Measurements from ENCODE around the gene TCF7L2.

TCF7L2 gene

GRCh38 chr10:112949875-112950507 is at the start of gene TCF7L2:
TSS of gene TCF7L2 (plus strand) at chr10:112950247. CDS start at chr10:112950757, 510 bp downstream.
- DNase-seq (ENCODE audit: low spot score): peak; percentile 98
- H3K4me3 ChIP-seq: peak within 1 kb of the TSS; percentile 92
- TF ChIP-seq CTCF (IDR thresholded peaks at IDR 0.05): no peak
- peak within 1 kb of the TSS; percentile 95 to 99 for H3K27ac ChIP-seq

- Histone ChIP-seq H3K4me3 (no peak overlapping the region), H3K27ac (no peak overlapping the region)
- no peak for TF ChIP-seq CTCF (IDR thresholded peaks at IDR 0.05)
- no peak for DNase-seq (ENCODE audit: low spot score)
Measured at GRCh38 chr10:112902730-112903129, 47.3 kb upstream of the TCF7L2 start.

GRCh38 chr10:112904000-112904399 is 46.0 kb upstream of the TCF7L2 start:
- Histone ChIP-seq H3K4me3 (no peak overlapping the region), H3K27ac (no peak overlapping the region)
- no peak for DNase-seq (ENCODE audit: low spot score)
- TF ChIP-seq CTCF (IDR thresholded peaks at IDR 0.05): no peak

GRCh38 chr10:112906945-112907344 is 43.1 kb upstream of the TCF7L2 start:
- Histone ChIP-seq H3K27ac (no peak overlapping the region), H3K4me3 (no peak overlapping the region)
- no peak for DNase-seq (ENCODE audit: low spot score)
- no peak for TF ChIP-seq CTCF (IDR thresholded peaks at IDR 0.05)

GRCh38 chr10:112907893-112908292 is 42.2 kb upstream of the TCF7L2 start:
- no peak for TF ChIP-seq CTCF (IDR thresholded peaks at IDR 0.05)
- Histone ChIP-seq H3K4me3 (no peak overlapping the region), H3K27ac (no peak overlapping the region)
- DNase-seq (ENCODE audit: low spot score): no peak

GRCh38 chr10:112911206-112911605 is 38.8 kb upstream of the TCF7L2 start:
- Histone ChIP-seq H3K27ac (no peak overlapping the region), H3K4me3 (no peak overlapping the region)
- no peak for DNase-seq (ENCODE audit: low spot score)
- no peak for TF ChIP-seq CTCF (IDR thresholded peaks at IDR 0.05)

GRCh38 chr10:112912410-112912928 is 37.6 kb upstream of the TCF7L2 start:
- no peak for DNase-seq (ENCODE audit: low spot score)
- Histone ChIP-seq H3K4me3 (no peak overlapping the region), H3K27ac (no peak overlapping the region)
- no peak for TF ChIP-seq CTCF (IDR thresholded peaks at IDR 0.05)
